Thyroid gland (tissue), 4 donors: ENCODE results near the gene CA7. TPM values are rescaled to one million over a fixed set of nuclear protein-coding genes. Genes with fewer than 3 reads are reported as not detected.

ENCODE experiments used
- DNase-seq, 2 donors: peaks; one replicate each; pipeline ENCODE4 v3.0.0-alpha.2; 2019
- H3K27ac ChIP-seq, 3 donors: fragments of 200-600 bp; sonication (generic); 1 replicate in 2 of 3; 2 replicates in 1 of 3; pipeline ENCODE4 v1.5.1; 2016 to 2019; ENCODE audit warnings: mild to moderate bottlenecking in 1 of 3, moderate library complexity in 1 of 3
- H3K27me3 ChIP-seq: fragments of 200-600 bp; sonication (generic); one replicate; pipeline ENCODE4 v1.5.1; 2019
- H3K36me3 ChIP-seq, 2 donors: fragments of 200-600 bp; sonication (generic); one replicate each; pipeline ENCODE4 v1.5.1; 2016 to 2019
- H3K4me1 ChIP-seq, 2 donors: fragments of 200-600 bp; sonication (generic); one replicate each; pipeline ENCODE4 v1.5.1; 2017 to 2019
- H3K4me3 ChIP-seq, 3 donors: fragments of 200-600 bp; sonication (generic); replicated peaks in 1 of 3; 1 replicate in 2 of 3; 2 replicates in 1 of 3; pipeline ENCODE4 v1.5.1; 2016; ENCODE audit warnings: mild to moderate bottlenecking in 1 of 3
- H3K9me3 ChIP-seq: fragments of 200-600 bp; sonication (generic); one replicate; pipeline ENCODE4 v1.5.1; 2017
- POLR2A ChIP-seq, 2 donors: fragments of 450-650 bp; IDR thresholded peaks; one replicate each; pipeline ENCODE4 v1.6.1; 2017; ENCODE audit warnings: antibody characterized with exemption in 2 of 2, mild to moderate bottlenecking in 2 of 2, moderate library complexity in 1 of 2
- WGBS, 2 donors: methylation state at CpG; one replicate each; pipeline ENCODE4 v1.1.5; 2017; 5-methylcytosine and 5-hydroxymethylcytosine counted together
- intact Hi-C: fragments of 100-400 bp; cut with DNase I; formaldehyde crosslinking; loops from one replicate; pipeline ENCODE4 v1.15.1; 2023
- total RNA-seq, 4 donors: library from RNA; depleted of rRNA; stranded (reverse); fragments of >200 nt; gene quantifications; one replicate each; pipeline ENCODE4 v1.2.3, GENCODE V29; 2016
- TF ChIP-seq, protein P1 (sequence below), 6 experiments: fragments of 200-600 bp in 3 of 6; fragments of 450-650 bp in 3 of 6; sonication (generic) in 3 of 6; IDR thresholded peaks; one replicate each; pipeline ENCODE4 v1.5.1; 2016 to 2019; ENCODE audit warnings: antibody characterized with exemption in 6 of 6, mild to moderate bottlenecking in 2 of 6, inconsistent platforms in 1 of 6, moderate library complexity in 1 of 6

Gene CA7
- total RNA-seq, 4 donors from 2014 or later, result 0.46 TPM; not detected in 3

DNA sequence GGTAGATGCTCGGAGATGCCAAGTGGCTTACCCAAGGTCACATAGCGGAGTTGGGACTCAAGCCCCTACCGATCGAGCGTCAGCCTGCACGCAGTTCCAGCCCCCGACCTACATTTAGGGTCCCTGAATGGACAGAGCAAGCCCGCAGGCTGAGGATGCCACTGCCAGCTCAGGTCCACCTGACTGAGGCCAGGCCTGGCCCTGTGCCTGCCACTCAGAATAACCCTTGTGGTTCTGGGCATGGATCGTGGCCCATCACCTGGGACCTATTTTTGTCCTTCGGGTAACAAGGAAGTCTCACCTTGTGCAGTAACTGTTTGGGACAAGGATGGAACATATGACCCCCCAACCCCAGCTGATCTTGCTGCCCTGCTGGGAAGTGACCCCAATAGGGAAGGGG, 57.4 kb downstream of the CA7 start:
- H3K4me3 ChIP-seq, result no peak overlapping the region
- H3K27ac ChIP-seq, result peak overlapping the region; percentile 89 to 98 (median 96)
- intact Hi-C loops, result no loop called here
- DNase-seq, result peak; percentile 87 to 89
- H3K27me3 ChIP-seq, result no peaks in the 10 kb centered on the region
- TF ChIP-seq POLR2A (IDR thresholded peaks at IDR 0.05), result no peak
- TF ChIP-seq, protein P1, sequence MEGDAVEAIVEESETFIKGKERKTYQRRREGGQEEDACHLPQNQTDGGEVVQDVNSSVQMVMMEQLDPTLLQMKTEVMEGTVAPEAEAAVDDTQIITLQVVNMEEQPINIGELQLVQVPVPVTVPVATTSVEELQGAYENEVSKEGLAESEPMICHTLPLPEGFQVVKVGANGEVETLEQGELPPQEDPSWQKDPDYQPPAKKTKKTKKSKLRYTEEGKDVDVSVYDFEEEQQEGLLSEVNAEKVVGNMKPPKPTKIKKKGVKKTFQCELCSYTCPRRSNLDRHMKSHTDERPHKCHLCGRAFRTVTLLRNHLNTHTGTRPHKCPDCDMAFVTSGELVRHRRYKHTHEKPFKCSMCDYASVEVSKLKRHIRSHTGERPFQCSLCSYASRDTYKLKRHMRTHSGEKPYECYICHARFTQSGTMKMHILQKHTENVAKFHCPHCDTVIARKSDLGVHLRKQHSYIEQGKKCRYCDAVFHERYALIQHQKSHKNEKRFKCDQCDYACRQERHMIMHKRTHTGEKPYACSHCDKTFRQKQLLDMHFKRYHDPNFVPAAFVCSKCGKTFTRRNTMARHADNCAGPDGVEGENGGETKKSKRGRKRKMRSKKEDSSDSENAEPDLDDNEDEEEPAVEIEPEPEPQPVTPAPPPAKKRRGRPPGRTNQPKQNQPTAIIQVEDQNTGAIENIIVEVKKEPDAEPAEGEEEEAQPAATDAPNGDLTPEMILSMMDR (IDR thresholded peaks at IDR 0.05), result no peak
- H3K36me3 ChIP-seq, result no peaks in the 10 kb centered on the region
- no peaks in the 10 kb centered on the region for H3K9me3 ChIP-seq
- peaks cover 79 to 97% of the 10 kb centered on the region in 2 donors for H3K4me1 ChIP-seq
- 73 to 75% methylated on average over 9 to 10 of the region's 10 CpGs for WGBS, 2 donors

DNA sequence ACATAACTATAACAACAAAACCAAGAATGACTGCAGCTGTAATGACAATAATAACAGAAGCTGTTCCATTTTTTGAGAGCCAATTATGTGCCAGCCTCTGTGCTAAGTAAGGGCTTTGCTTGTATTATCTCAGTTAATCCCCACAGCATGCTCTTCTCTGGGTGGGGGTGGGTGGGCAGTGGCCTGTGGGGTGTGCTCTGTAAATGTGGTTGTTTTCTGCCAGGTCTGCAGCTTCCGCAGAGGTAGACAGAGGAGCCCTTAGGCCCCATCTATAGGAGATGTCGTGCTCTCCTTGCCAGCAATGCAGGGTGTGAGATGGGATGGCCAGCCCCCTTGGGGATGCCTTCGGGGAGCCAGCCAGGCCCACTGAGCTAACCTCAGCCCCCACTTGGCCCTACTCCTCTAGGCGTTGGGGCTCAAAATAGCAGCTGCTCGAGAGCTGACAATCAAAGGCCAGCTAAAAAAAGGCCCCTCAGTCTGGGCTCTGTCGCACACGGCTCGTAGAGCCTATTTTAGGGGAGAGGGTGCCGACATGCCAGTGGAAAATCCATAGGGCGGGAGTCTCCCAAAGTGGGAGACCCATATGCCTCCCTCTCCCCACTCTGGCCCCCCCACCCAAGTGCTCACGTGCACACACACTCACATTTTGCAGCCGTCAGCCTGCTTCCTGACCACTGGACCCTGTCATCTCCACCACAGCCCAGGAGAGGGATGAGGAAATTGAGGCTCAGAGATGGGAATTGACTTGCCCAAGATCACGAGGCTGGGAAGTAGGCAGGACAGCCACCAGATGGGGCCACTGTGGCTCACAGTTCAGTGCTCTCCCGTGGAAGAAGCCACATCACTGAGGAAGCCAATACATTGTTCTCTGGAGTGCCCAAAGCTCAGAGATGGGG, 58.7 kb downstream of the CA7 start:
- H3K36me3 ChIP-seq, result no peaks in the 10 kb centered on the region
- peaks cover 69 to 84% of the 10 kb centered on the region in 2 donors for H3K4me1 ChIP-seq
- H3K27me3 ChIP-seq, result no peaks in the 10 kb centered on the region
- no peaks in the 10 kb centered on the region for H3K9me3 ChIP-seq
- TF ChIP-seq, protein P1 (IDR thresholded peaks at IDR 0.05), result no peak
- no peak for TF ChIP-seq POLR2A (IDR thresholded peaks at IDR 0.05)
- DNase-seq, result no peak
- WGBS, 2 donors, result 74% methylated on average over 14 of the region's 14 CpGs
- peak overlapping the region; percentile 89 to 98 (median 96) for H3K27ac ChIP-seq
- intact Hi-C loops, result no loop called here
- no peak overlapping the region for H3K4me3 ChIP-seq

Other genes with a start within 250 kb of the CA7 start
- 10 to 100 TPM in 3 of 4 donors, 1 to 10 TPM in 1; 5.9 to 32.0 (median 21.3) TPM for gene CMTM3, start 239.7 kb upstream of the CA7 start, total RNA-seq
- 100 to 1,000 TPM; 170 to 246 (median 201) TPM for gene CMTM4, start 147.7 kb upstream of the CA7 start, total RNA-seq
- gene DYNC1LI2, start 92.8 kb upstream of the CA7 start, total RNA-seq, result 100 to 1,000 TPM; 162 to 332 (median 195) TPM
- 1 to 10 TPM in 1 of 4 donors, under 1 TPM in 1, not detected in 2; 0.27 to 2.1 TPM for gene TERB1, start 42.8 kb upstream of the CA7 start, total RNA-seq
- gene NAE1, start 13.4 kb upstream of the CA7 start, total RNA-seq, result 10 to 100 TPM; 51.0 to 75.0 (median 61.2) TPM
- 10 to 100 TPM; 10.7 to 34.5 (median 26.9) TPM for gene PDP2, start 36.1 kb downstream of the CA7 start, total RNA-seq
- gene CDH16, start 74.5 kb downstream of the CA7 start, total RNA-seq, result 100 to 1,000 TPM in 3 of 4 donors, 10 to 100 TPM in 1; 43.1 to 166 (median 134) TPM
- gene RRAD, start 81.1 kb downstream of the CA7 start, total RNA-seq, result 10 to 100 TPM in 3 of 4 donors, 1 to 10 TPM in 1; 6.1 to 15.6 (median 10.9) TPM
- 100 to 1,000 TPM in 1 of 4 donors, 10 to 100 TPM in 3; 29.4 to 113 (median 48.3) TPM for gene CIAO2B, start 90.0 kb downstream of the CA7 start, total RNA-seq
- 10 to 100 TPM; 49.7 to 69.4 (median 53.6) TPM for gene CES2, start 91.1 kb downstream of the CA7 start, total RNA-seq
- 1 to 10 TPM in 1 of 4 donors, under 1 TPM in 2, not detected in 1; 0.13 to 1.3 (median 0.22) TPM for gene CES3, start 116.9 kb downstream of the CA7 start, total RNA-seq
- gene CES4A, start 144.2 kb downstream of the CA7 start, total RNA-seq, result 10 to 100 TPM; 10.9 to 15.7 (median 12.8) TPM
- 10 to 100 TPM; 31.0 to 60.0 (median 41.5) TPM for gene CBFB, start 184.7 kb downstream of the CA7 start, total RNA-seq